Thymus (tissue), 11 donors: ENCODE measurements around the gene ACBD6. TPM values are rescaled to one million over a fixed set of nuclear protein-coding genes. Genes with fewer than 3 reads are reported as not detected.

Source experiments
- DNase-seq, 9 donors: peaks; one replicate each; pipeline ENCODE4 v3.0.0-alpha.2; 2013; ENCODE audit warnings: low spot score in 9 of 9, low read depth in 6 of 9, missing footprints in 1 of 9
- H3K27ac ChIP-seq, 2 donors: one replicate each; pipeline ENCODE4 v1.5.1; 2013; ENCODE audit warnings: control low read depth in 1 of 2, low read depth in 1 of 2, low read length in 1 of 2, mild to moderate bottlenecking in 1 of 2, moderate library complexity in 1 of 2
- H3K27me3 ChIP-seq, 2 donors: one replicate each; pipeline ENCODE4 v1.5.1; 2013; ENCODE audit warnings: low read length in 1 of 2; ENCODE audit not compliant: control insufficient read depth in 2 of 2, insufficient read depth in 1 of 2
- H3K36me3 ChIP-seq, 2 donors: one replicate each; pipeline ENCODE4 v1.5.1; 2013; ENCODE audit warnings: low read length in 1 of 2, mild to moderate bottlenecking in 1 of 2, moderate library complexity in 1 of 2; ENCODE audit not compliant: control insufficient read depth in 2 of 2, insufficient read depth in 2 of 2
- H3K4me1 ChIP-seq, 2 donors: one replicate each; pipeline ENCODE4 v1.5.1; 2013; ENCODE audit warnings: low read length in 2 of 2; ENCODE audit not compliant: control insufficient read depth in 2 of 2, insufficient read depth in 2 of 2
- H3K4me3 ChIP-seq, 2 donors: one replicate each; pipeline ENCODE4 v1.5.1; 2013; ENCODE audit warnings: low read length in 2 of 2, control low read depth in 1 of 2, mild to moderate bottlenecking in 1 of 2
- H3K9me3 ChIP-seq, 2 donors: one replicate each; pipeline ENCODE4 v1.5.1; 2013; ENCODE audit warnings: low read length in 1 of 2, mild to moderate bottlenecking in 1 of 2; ENCODE audit not compliant: control insufficient read depth in 2 of 2, insufficient read depth in 1 of 2
- WGBS: extraction: QIAGEN DNeasy Blood & Tissue Kit; methylation state at CpG from one replicate; pipeline ENCODE4 v1.1.7; 2013; 5-methylcytosine and 5-hydroxymethylcytosine counted together
- polyA plus RNA-seq: library from polyadenylated mRNA; stranded (reverse); fragments of 200-250 nt; gene quantifications from one replicate; pipeline ENCODE4 v1.2.3, GENCODE V29; 2013
- total RNA-seq: library from RNA; stranded (reverse); fragments of 120-200 nt; gene quantifications from one replicate; pipeline ENCODE4 v1.2.4, GENCODE V29; 2013
- donor health status: healthy.

The ACBD6 gene
- total and polyA plus RNA-seq, 2 donors, result 35.0 to 48.7 TPM

- WGBS, result 91% methylated on average over 22 of the region's 22 CpGs
- H3K9me3 ChIP-seq, result no peaks in the 10 kb centered on the region
- no peak overlapping the region for H3K4me3 ChIP-seq
- no peak overlapping the region for H3K27ac ChIP-seq
- no peak for DNase-seq
- H3K36me3 ChIP-seq, result no peaks in the 10 kb centered on the region
- peaks cover 0 to 18% of the 10 kb centered on the region in 2 donors for H3K27me3 ChIP-seq
- H3K4me1 ChIP-seq, result no peaks in the 10 kb centered on the region
These were observed 242.7 kb downstream of the ACBD6 start for GRCh38 chr1:180259431-180260338.

DNA sequence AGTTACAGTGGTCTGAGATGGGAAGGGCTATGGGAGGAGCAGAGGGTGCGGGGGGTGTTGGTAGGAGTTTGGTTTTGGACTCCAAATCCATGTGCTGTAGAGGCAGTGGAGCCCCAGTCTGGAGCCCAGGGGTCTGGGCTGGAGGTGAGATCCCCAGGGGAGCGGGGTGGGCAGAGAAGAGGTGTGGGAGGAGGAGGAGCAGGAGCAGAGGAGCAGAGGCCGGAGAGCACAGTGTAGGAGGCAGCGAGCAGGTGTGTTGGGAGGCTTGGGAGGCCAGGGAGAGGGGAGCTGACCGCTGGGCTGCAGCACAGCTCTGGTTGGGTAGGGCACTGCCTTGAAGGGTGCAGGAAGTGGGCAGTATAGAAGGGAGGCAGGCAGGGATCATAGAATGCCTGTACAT is 243.4 kb downstream of the ACBD6 start:
- 88% methylated on average over 5 of the region's 5 CpGs for WGBS
- H3K27me3 ChIP-seq, result peaks cover 0 to 18% of the 10 kb centered on the region in 2 donors
- no peak overlapping the region for H3K27ac ChIP-seq
- no peaks in the 10 kb centered on the region for H3K4me1 ChIP-seq
- no peaks in the 10 kb centered on the region for H3K9me3 ChIP-seq
- H3K4me3 ChIP-seq, result no peak overlapping the region
- no peak for DNase-seq
- no peaks in the 10 kb centered on the region for H3K36me3 ChIP-seq

- peaks cover 0 to 18% of the 10 kb centered on the region in 2 donors for H3K27me3 ChIP-seq
- no peaks in the 10 kb centered on the region for H3K36me3 ChIP-seq
- H3K4me3 ChIP-seq, result no peak overlapping the region
- H3K9me3 ChIP-seq, result no peaks in the 10 kb centered on the region
- no peak for DNase-seq
- H3K27ac ChIP-seq, result no peak overlapping the region
- H3K4me1 ChIP-seq, result no peaks in the 10 kb centered on the region
- WGBS, result 94% methylated on average over 12 of the region's 12 CpGs
These were observed 244.1 kb downstream of the ACBD6 start for GRCh38 chr1:180258290-180258689.

DNA sequence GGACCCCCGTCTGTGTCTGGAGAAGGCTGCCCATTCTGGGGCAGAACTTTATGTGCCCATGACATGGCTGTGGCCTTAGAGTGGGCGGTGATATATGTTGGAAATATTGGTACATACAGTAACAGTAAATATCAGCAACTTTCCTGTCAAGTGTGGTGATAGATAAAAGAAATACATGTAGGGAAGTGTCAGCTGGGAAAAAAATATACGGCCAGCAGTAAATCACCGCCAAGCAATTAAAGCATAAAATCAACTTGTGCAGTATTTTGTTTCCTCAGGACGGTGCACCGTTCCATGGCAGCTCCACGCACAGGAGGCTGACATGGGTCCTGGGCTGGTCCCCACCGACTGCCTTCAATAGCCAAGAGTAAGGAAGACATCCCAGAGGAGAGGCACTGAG is 244.9 kb downstream of the ACBD6 start:
- Histone ChIP-seq H3K36me3 (no peaks in the 10 kb centered on the region), H3K27ac (no peak overlapping the region), H3K27me3 (peaks cover 0 to 13% of the 10 kb centered on the region in 2 donors), H3K4me3 (no peak overlapping the region), H3K9me3 (no peaks in the 10 kb centered on the region), H3K4me1 (no peaks in the 10 kb centered on the region)
- 82% methylated on average over 8 of the region's 8 CpGs for WGBS
- DNase-seq, result no peak

DNA sequence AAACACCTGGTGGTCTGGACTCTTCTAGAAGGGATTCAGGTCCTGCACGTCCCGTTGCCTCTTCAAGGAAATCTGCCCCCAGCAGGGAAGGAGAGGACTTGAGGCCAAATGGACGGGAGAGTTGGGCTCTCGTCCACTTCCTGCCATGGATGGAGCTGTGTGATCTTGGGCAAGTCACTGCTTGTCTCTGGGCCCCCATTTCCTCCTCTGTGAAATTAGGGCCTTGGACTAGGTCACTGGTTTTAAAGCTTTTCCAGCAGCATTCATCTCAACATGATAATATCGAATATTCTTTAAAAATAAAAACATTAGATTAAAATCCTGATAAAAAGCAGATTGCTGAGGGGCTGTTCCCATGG is 245.4 kb downstream of the ACBD6 start:
- Histone ChIP-seq H3K27me3 (peaks cover 0 to 13% of the 10 kb centered on the region in 2 donors), H3K27ac (no peak overlapping the region), H3K9me3 (no peaks in the 10 kb centered on the region), H3K36me3 (no peaks in the 10 kb centered on the region), H3K4me1 (no peaks in the 10 kb centered on the region), H3K4me3 (no peak overlapping the region)
- WGBS, result 95% methylated on average over 5 of the region's 5 CpGs
- no peak for DNase-seq

DNA sequence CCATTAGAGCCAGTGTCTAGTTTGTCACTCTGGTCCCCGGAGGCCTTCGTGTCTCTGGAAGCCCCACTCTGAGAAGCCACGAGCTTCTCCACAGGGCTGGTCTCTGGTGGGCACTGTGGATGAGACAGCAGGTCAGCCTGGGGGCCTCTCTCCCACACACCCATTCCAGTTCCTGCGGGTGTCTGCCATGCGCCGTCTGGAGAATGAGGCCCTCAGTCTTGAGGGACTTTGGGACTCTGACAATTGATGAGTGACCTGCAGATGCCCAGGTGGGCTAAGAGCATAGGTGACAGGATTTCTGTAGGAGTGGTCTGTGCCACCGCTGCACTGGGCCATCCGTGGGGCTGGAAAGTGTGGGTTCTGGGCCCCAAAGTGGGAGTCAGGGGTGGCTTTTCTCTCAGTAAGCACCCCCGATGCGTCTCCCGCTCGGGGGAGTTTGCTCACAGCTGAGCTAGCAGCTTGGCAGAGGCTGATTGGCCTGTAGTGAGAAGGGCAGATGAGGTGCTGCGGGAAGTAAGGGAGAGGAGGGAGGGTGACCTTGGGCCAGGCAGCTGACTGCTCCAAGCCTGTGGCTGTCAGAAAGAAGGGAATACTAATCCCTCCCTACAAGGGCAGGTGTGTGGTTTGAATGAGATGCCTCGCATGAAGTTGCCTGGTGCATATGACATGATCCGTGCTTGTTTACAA is 245.9 kb downstream of the ACBD6 start:
- DNase-seq, result no peak
- H3K27ac ChIP-seq, result no peak overlapping the region
- H3K9me3 ChIP-seq, result no peaks in the 10 kb centered on the region
- no peaks in the 10 kb centered on the region for H3K36me3 ChIP-seq
- no peaks in the 10 kb centered on the region for H3K4me1 ChIP-seq
- WGBS, result 95% methylated on average over 15 of the region's 15 CpGs
- peaks cover 0 to 13% of the 10 kb centered on the region in 2 donors for H3K27me3 ChIP-seq
- no peak overlapping the region for H3K4me3 ChIP-seq

DNA sequence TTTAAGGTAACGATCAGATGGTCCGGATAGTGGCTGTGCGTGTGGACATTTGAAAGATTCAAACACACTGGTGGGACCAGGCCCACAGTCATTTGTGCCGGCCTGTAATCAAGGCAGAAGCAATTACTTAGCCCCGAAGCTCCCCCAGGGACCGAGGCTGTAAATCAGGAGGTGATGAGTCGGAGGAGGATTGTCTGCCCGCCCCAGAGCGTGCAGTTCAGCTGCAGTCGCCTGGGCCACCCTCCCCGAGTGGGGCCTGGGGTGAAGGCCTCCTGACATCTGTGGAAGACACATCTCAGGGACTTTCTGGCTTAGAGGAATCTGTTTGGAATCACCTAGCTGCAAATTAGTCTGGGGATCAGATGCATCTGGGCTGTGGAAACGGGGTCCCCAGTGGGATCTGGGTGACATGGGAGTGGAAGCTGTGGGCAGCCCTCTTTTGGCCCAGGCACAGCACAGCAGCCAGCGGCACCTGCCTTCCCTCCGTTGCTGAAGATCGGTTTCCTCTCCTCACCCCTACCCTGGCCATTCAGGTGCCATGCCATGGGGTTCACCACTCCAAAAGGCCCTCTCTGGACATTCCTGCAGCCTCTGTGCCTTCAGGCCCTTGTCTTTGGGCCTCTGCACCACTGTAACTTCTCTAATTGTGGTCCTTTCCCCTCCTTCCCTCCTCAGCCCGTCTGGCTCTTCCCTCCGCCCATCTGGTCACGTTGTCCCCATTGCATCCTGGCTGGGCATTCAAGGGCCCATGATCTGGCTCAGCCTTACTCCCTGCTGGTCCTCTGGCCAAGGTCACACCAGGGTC is 246.6 kb downstream of the ACBD6 start:
- H3K4me1 ChIP-seq, result no peaks in the 10 kb centered on the region
- H3K27me3 ChIP-seq, result peaks cover 0 to 10% of the 10 kb centered on the region in 2 donors
- H3K27ac ChIP-seq, result no peak overlapping the region
- 93% methylated on average over 18 of the region's 18 CpGs for WGBS
- no peaks in the 10 kb centered on the region for H3K36me3 ChIP-seq
- H3K4me3 ChIP-seq, result no peak overlapping the region
- no peaks in the 10 kb centered on the region for H3K9me3 ChIP-seq
- DNase-seq, result no peak

- no peaks in the 10 kb centered on the region for H3K4me1 ChIP-seq
- peaks cover 0 to 10% of the 10 kb centered on the region in 2 donors for H3K27me3 ChIP-seq
- H3K9me3 ChIP-seq, result no peaks in the 10 kb centered on the region
- DNase-seq, result no peak
- no peaks in the 10 kb centered on the region for H3K36me3 ChIP-seq
- no peak overlapping the region for H3K27ac ChIP-seq
- WGBS, result 96% methylated on average over 11 of the region's 11 CpGs
- H3K4me3 ChIP-seq, result no peak overlapping the region
These were observed 247.5 kb downstream of the ACBD6 start for GRCh38 chr1:180254854-180255253.

- H3K9me3 ChIP-seq, result no peaks in the 10 kb centered on the region
- 97% methylated on average over 9 of the region's 9 CpGs for WGBS
- H3K27me3 ChIP-seq, result peaks cover 0 to 8% of the 10 kb centered on the region in 2 donors
- H3K4me1 ChIP-seq, result no peaks in the 10 kb centered on the region
- H3K4me3 ChIP-seq, result no peak overlapping the region
- no peak for DNase-seq
- H3K27ac ChIP-seq, result no peak overlapping the region
- H3K36me3 ChIP-seq, result no peaks in the 10 kb centered on the region
These were observed 247.9 kb downstream of the ACBD6 start for GRCh38 chr1:180254496-180254819.
